Esophagus muscularis mucosa (tissue), 4 donors: ENCODE results near the gene TRIM2. TPM values are rescaled to one million over a fixed set of nuclear protein-coding genes. Genes with fewer than 3 reads are reported as not detected.

ENCODE experiments used
- DNase-seq: peaks from one replicate; pipeline ENCODE4 v3.0.0-alpha.2; 2017; ENCODE audit errors: extremely low spot score
- H3K27ac ChIP-seq, 4 donors: fragments of 200-600 bp; sonication (generic); replicated peaks in 1 of 4; 1 replicate in 3 of 4; 2 replicates in 1 of 4; pipeline ENCODE4 v1.5.1; 2016 to 2019; ENCODE audit warnings: mild to moderate bottlenecking in 1 of 4
- H3K27me3 ChIP-seq, 4 donors: fragments of 200-600 bp; sonication (generic); one replicate each; pipeline versions ENCODE4 v1.5.1 to v1.6.0; 2016 to 2019
- H3K36me3 ChIP-seq, 4 donors: fragments of 200-600 bp; sonication (generic); one replicate each; pipeline ENCODE4 v1.5.1; 2016 to 2019
- H3K4me1 ChIP-seq, 4 donors: fragments of 200-600 bp; sonication (generic); one replicate each; pipeline ENCODE4 v1.5.1; 2016 to 2019
- H3K4me3 ChIP-seq, 4 donors: fragments of 200-600 bp; sonication (generic); 1 replicate in 2 of 4; 2 replicates in 2 of 4; pipeline ENCODE4 v1.5.1; 2016 to 2019; ENCODE audit warnings: mild to moderate bottlenecking in 4 of 4, moderate library complexity in 1 of 4
- H3K9me3 ChIP-seq, 4 donors: fragments of 200-600 bp; sonication (generic); 1 replicate in 3 of 4; 2 replicates in 1 of 4; pipeline ENCODE4 v1.5.1; 2016 to 2019
- CTCF ChIP-seq, 3 experiments: fragments of 200-600 bp in 2 of 3; fragments of 450-650 bp in 1 of 3; sonication (generic) in 2 of 3; IDR thresholded peaks; one replicate each; pipeline ENCODE4 v1.5.1; 2017 to 2019; ENCODE audit warnings: antibody characterized with exemption in 3 of 3, mild to moderate bottlenecking in 2 of 3, moderate library complexity in 1 of 3
- EP300 ChIP-seq: sonication (generic); formaldehyde crosslinking; IDR thresholded peaks from one replicate; pipeline ENCODE4 v1.6.1; 2017; ENCODE audit warnings: antibody characterized with exemption
- POLR2A ChIP-seq: fragments of 450-650 bp; IDR thresholded peaks from one replicate; pipeline ENCODE4 v1.6.1; 2017; ENCODE audit warnings: antibody characterized with exemption, moderate library complexity, mild to moderate bottlenecking, low read depth
- POLR2AphosphoS5 ChIP-seq, 2 donors: sonication (generic); formaldehyde crosslinking; IDR thresholded peaks; one replicate each; pipeline ENCODE4 v1.6.1; 2017; ENCODE audit warnings: antibody characterized with exemption in 2 of 2
- WGBS: methylation state at CpG from one replicate; pipeline ENCODE4 v1.1.5; 2018; 5-methylcytosine and 5-hydroxymethylcytosine counted together
- intact Hi-C: fragments of 100-400 bp; cut with DNase I; formaldehyde crosslinking; loops from one replicate; pipeline ENCODE4 v1.15.1; 2023
- total RNA-seq, 4 donors: library from RNA; depleted of rRNA; stranded (reverse); fragments of >200 nt; gene quantifications; one replicate each; pipeline versions ENCODE4 v1.1.0 to v1.2.1, GENCODE V29; 2016

Gene TRIM2
- total RNA-seq, 4 donors from 2014 or later, result 28.3 to 36.9 (median 30.4) TPM

GRCh38 chr4:153244969-153245368, 40.7 kb downstream of the TRIM2 start:
- Histone ChIP-seq H3K4me3 (no peak overlapping the region), H3K9me3 (no peaks in the 10 kb centered on the region), H3K4me1 (peaks cover 28 to 35% (median 30%) of the 10 kb centered on the region in 4 donors), H3K27ac (no peak overlapping the region), H3K27me3 (no peaks in the 10 kb centered on the region), H3K36me3 (peaks cover 0 to 11% (median 0%) of the 10 kb centered on the region in 4 donors)
- intact Hi-C loops, result no loop called here
- no peak for TF ChIP-seq EP300
- no peak for TF ChIP-seq CTCF (IDR thresholded peaks at IDR 0.05)
- no peak for TF ChIP-seq POLR2A
- no peak for TF ChIP-seq POLR2AphosphoS5 (IDR thresholded peaks at IDR 0.05)
- WGBS, result 93% methylated on average over 3 of the region's 3 CpGs
- no peak for DNase-seq

- no peaks in the 10 kb centered on the region for H3K27me3 ChIP-seq
- no peak overlapping the region for H3K4me3 ChIP-seq
- WGBS, result 100% methylated on average over 3 of the region's 3 CpGs
- H3K27ac ChIP-seq, result no peak overlapping the region
- H3K4me1 ChIP-seq, result peaks cover 30 to 37% (median 33%) of the 10 kb centered on the region in 4 donors
- no peak for DNase-seq
- peaks cover 0 to 7% (median 0%) of the 10 kb centered on the region in 4 donors for H3K36me3 ChIP-seq
- H3K9me3 ChIP-seq, result no peaks in the 10 kb centered on the region
- TF ChIP-seq CTCF (IDR thresholded peaks at IDR 0.05), result no peak
- TF ChIP-seq POLR2AphosphoS5 (IDR thresholded peaks at IDR 0.05), result no peak
- TF ChIP-seq POLR2A, result no peak
- TF ChIP-seq EP300, result no peak
- intact Hi-C loops, result no loop called here
Observed at GRCh38 chr4:153245775-153246174, 41.5 kb downstream of the TRIM2 start.

- TF ChIP-seq POLR2AphosphoS5 (IDR thresholded peaks at IDR 0.05), result no peak
- no peak for TF ChIP-seq CTCF (IDR thresholded peaks at IDR 0.05)
- no peak for TF ChIP-seq EP300
- TF ChIP-seq POLR2A, result no peak
- Histone ChIP-seq H3K9me3 (no peaks in the 10 kb centered on the region), H3K27ac (no peak overlapping the region), H3K4me3 (no peak overlapping the region), H3K27me3 (no peaks in the 10 kb centered on the region), H3K36me3 (peaks cover 0 to under 1% (median 0%) of the 10 kb centered on the region in 4 donors), H3K4me1 (peaks cover 25 to 35% (median 31%) of the 10 kb centered on the region in 4 donors)
- WGBS, result 81% methylated on average over 7 of the region's 7 CpGs
- intact Hi-C loops, result no loop called here
- DNase-seq, result no peak
Observed at GRCh38 chr4:153246446-153247115, 42.3 kb downstream of the TRIM2 start.

- intact Hi-C loops, result no loop called here
- 84% methylated on average over 6 of the region's 6 CpGs for WGBS
Observed at GRCh38 chr4:153247116-153247490, 42.9 kb downstream of the TRIM2 start.

More at GRCh38 chr4:153247116-153247490, 42.9 kb downstream of the TRIM2 start:
- no peak overlapping the region for H3K4me3 ChIP-seq
- H3K27me3 ChIP-seq, result no peaks in the 10 kb centered on the region
- H3K4me1 ChIP-seq, result peaks cover 22 to 30% (median 27%) of the 10 kb centered on the region in 4 donors
- no peak overlapping the region for H3K27ac ChIP-seq
- H3K36me3 ChIP-seq, result no peaks in the 10 kb centered on the region
- no peak for DNase-seq
- no peaks in the 10 kb centered on the region for H3K9me3 ChIP-seq
- TF ChIP-seq POLR2A (no peak), EP300 (no peak), CTCF (IDR thresholded peaks at IDR 0.05) (no peak), POLR2AphosphoS5 (IDR thresholded peaks at IDR 0.05) (no peak)
